Measurements from ENCODE around the gene WDR81.
"Not testable (repeated sequence)": the region's sequence is repeated elsewhere in the genome, so short reads cannot be mapped to it uniquely, and the experiment has no call there.

DNA sequence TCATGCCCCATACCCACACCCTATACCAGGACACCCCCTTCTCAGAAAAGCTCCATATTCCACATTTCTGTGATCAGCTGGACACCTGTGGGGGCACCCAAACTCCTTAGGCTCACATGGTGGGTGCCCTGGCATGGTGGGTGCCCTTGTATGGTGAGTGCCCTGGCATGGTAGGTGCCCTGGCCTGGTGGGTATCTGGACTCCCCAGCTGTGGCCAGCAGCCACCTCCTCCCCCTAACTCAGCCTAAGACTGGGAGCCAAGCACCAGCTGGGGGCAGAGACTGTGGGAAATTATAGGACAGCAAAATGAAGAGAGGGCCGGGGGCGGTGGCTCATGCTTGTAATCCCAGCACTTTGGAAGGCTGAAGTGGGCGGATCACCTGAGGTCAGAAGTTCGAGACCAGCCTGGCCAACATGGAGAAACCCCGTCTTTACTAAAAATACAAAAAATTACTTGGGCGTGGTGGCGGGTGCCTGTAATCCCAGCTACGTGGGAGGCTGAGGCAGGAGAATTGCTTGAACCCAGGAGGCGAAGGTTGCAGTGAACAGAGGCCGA, 15.6 kb upstream of the WDR81 start:
- TF ChIP-seq, protein P1, sequence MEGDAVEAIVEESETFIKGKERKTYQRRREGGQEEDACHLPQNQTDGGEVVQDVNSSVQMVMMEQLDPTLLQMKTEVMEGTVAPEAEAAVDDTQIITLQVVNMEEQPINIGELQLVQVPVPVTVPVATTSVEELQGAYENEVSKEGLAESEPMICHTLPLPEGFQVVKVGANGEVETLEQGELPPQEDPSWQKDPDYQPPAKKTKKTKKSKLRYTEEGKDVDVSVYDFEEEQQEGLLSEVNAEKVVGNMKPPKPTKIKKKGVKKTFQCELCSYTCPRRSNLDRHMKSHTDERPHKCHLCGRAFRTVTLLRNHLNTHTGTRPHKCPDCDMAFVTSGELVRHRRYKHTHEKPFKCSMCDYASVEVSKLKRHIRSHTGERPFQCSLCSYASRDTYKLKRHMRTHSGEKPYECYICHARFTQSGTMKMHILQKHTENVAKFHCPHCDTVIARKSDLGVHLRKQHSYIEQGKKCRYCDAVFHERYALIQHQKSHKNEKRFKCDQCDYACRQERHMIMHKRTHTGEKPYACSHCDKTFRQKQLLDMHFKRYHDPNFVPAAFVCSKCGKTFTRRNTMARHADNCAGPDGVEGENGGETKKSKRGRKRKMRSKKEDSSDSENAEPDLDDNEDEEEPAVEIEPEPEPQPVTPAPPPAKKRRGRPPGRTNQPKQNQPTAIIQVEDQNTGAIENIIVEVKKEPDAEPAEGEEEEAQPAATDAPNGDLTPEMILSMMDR (IDR thresholded peaks at IDR 0.05), result not testable (repeated sequence)
- TF ChIP-seq POLR2A (IDR thresholded peaks at IDR 0.05), result not testable (repeated sequence)

All from adrenal gland (tissue), 5 donors.